K562 (cell line): Measurements from ENCODE around the gene SCFD2. TPM values are rescaled to one million over a fixed set of nuclear protein-coding genes. Genes with fewer than 3 reads are reported as not detected.

ENCODE experiments used
- ATAC-seq: fragments of 200-7000 bp; cut with Tn5 transposase; 3 replicates; pipeline ENCODE4 v1.9.1; 2020; ENCODE audit warnings: moderate library complexity
- BruUV-seq: library from RNA; stranded (reverse); fragments of 400-500 nt; replicated peaks from 2 replicates; lab custom pipeline; 2021; lab: Mats Ljungman, UMichigan
- CTCF ChIA-PET: fragments of 300-600 bp; formaldehyde crosslinking; extraction: SDS; loops from one replicate; lab custom pipeline; 2021; ENCODE audit warnings: low intra/inter-chr PET ratio; lab: Yijun Ruan, JAX
- POLR2A ChIA-PET: fragments of 300-600, 350-650 bp; sonication (Branson Sonifier 250); formaldehyde crosslinking; extraction: SDS; loops from one replicate; lab custom pipeline; 2021; ENCODE audit warnings: antibody characterized with exemption, inconsistent platforms; lab: Yijun Ruan, JAX
- DNase-seq, 4 experiments: peaks; one replicate each; pipeline versions ENCODE4 v3.0.0 to v3.0.0-alpha.2; 2011 to 2018; ENCODE audit warnings: low spot score in 3 of 4, mixed read lengths in 3 of 4; ENCODE audit errors: extremely low read depth in 1 of 4
- FAIRE-seq: peaks from 2 replicates; lab custom pipeline; 2011; peaks lifted over from hg19 to GRCh38; lab: Jason Lieb, UNC
- H2AFZ ChIP-seq: 2 replicates; pipeline ENCODE4 v1.6.0; 2011; ENCODE audit warnings: low read depth, low read length, control low read depth, inconsistent platforms
- H3K27ac ChIP-seq: fragments of 200-600 bp; 3 replicates; pipeline ENCODE4 v1.8.0; 2011; ENCODE audit warnings: low read depth, mild to moderate bottlenecking, control low read depth, inconsistent platforms, low read length, moderate library complexity, mixed read lengths; ENCODE audit errors: extremely low read depth
- H3K27me3 ChIP-seq, 2 experiments: fragments of 300-600 bp in 1 of 2; 2 replicates in 1 of 2; 3 replicates in 1 of 2; pipeline versions ENCODE4 v1.6.0 to v1.8.0; 2011; ENCODE audit warnings: inconsistent platforms in 2 of 2, low read length in 2 of 2, mild to moderate bottlenecking in 1 of 2, mixed read lengths in 1 of 2, moderate library complexity in 1 of 2; ENCODE audit not compliant: control insufficient read depth in 2 of 2, insufficient read depth in 2 of 2
- H3K36me3 ChIP-seq: fragments of 300-600 bp; 3 replicates; pipeline ENCODE4 v1.8.0; 2011; ENCODE audit warnings: mild to moderate bottlenecking, low read length, inconsistent platforms; ENCODE audit not compliant: control insufficient read depth, insufficient read depth
- H3K4me1 ChIP-seq, 2 experiments: fragments of 200-600 bp in 1 of 2; replicated peaks in 1 of 2; 2 replicates in 1 of 2; 3 replicates in 1 of 2; pipeline versions ENCODE4 v1.5.1 to v1.8.0; 2011; ENCODE audit warnings: inconsistent platforms in 2 of 2, low read length in 2 of 2, mild to moderate bottlenecking in 1 of 2, mixed read lengths in 1 of 2, moderate library complexity in 1 of 2; ENCODE audit not compliant: control insufficient read depth in 2 of 2, insufficient read depth in 2 of 2
- H3K4me2 ChIP-seq: 2 replicates; pipeline ENCODE4 v1.6.1; 2011; ENCODE audit warnings: low read length, control low read depth, inconsistent platforms, mixed read lengths; ENCODE audit not compliant: insufficient read depth
- H3K4me3 ChIP-seq: fragments of 200-600 bp; sonication (generic), shearing (Covaris generic); 2 replicates; pipeline ENCODE4 v1.5.1; 2016; ENCODE audit warnings: control low read depth, inconsistent platforms
- H3K79me2 ChIP-seq: fragments of 200-600 bp; 3 replicates; pipeline ENCODE4 v1.8.0; 2011; ENCODE audit warnings: low read length, inconsistent platforms; ENCODE audit not compliant: control insufficient read depth, insufficient read depth
- H3K9ac ChIP-seq, 2 experiments: 2 replicates each; pipeline versions ENCODE4 v1.6.0 to v1.6.1; 2011; ENCODE audit warnings: low read depth in 2 of 2, low read length in 2 of 2, control low read depth in 1 of 2, inconsistent platforms in 1 of 2, mild to moderate bottlenecking in 1 of 2, mixed read lengths in 1 of 2; ENCODE audit not compliant: insufficient read depth in 1 of 2
- H3K9me1 ChIP-seq: one replicate; pipeline ENCODE4 v1.6.0; 2011; ENCODE audit warnings: inconsistent platforms, mild to moderate bottlenecking, low read length, moderate library complexity; ENCODE audit not compliant: control insufficient read depth, insufficient read depth
- H3K9me3 ChIP-seq: replicated peaks from 2 replicates; pipeline ENCODE4 v1.5.1; 2011; ENCODE audit warnings: low read depth, low read length, inconsistent platforms; ENCODE audit not compliant: control insufficient read depth, insufficient read depth
- H4K20me1 ChIP-seq: replicated peaks from 2 replicates; pipeline ENCODE4 v1.6.1; 2011; ENCODE audit warnings: low read length, inconsistent platforms, mixed read lengths; ENCODE audit not compliant: control insufficient read depth, insufficient read depth
- LCOR ChIP-seq: sonication (generic); formaldehyde crosslinking; IDR thresholded peaks from 2 replicates; pipeline ENCODE4 v1.8.0; 2022; ENCODE audit warnings: mild to moderate bottlenecking, missing genetic modification reagents
- RAD21 ChIP-seq, 2 experiments: fragments of 250-450 bp in 1 of 2; fragments of 450-650 bp in 1 of 2; sonication (Bioruptor Pico) in 1 of 2; formaldehyde crosslinking in 1 of 2; IDR thresholded peaks in 1 of 2; conservative IDR thresholded peaks in 1 of 2; 2 replicates each; pipeline versions ENCODE4 v1.4.0 to v1.8.0; 2020 to 2022; ENCODE audit warnings: mild to moderate bottlenecking in 2 of 2, moderate library complexity in 1 of 2
- SRSF9 ChIP-seq: fragments of 200-400 bp; formaldehyde crosslinking; IDR thresholded peaks from 2 replicates; pipeline ENCODE4 v1.6.1; 2017; ENCODE audit warnings: low read depth, low read length, borderline replicate concordance
- TSC22D4 ChIP-seq: fragments of 450-650 bp; IDR thresholded peaks from 2 replicates; pipeline ENCODE4 v1.6.1; 2016; ENCODE audit warnings: missing genetic modification characterization, missing biosample characterization, control low read depth
- ZNF239 ChIP-seq: fragments of 250-450 bp; sonication (Bioruptor Pico); IDR thresholded peaks from 2 replicates; pipeline ENCODE4 v1.4.0; 2020; ENCODE audit warnings: mild to moderate bottlenecking
- whole genome bisulfite sequencing: fragments of 100-300 bp; shearing (Covaris generic); methylation state at CpG from one replicate; pipeline ENCODE4 v1.1.6; 2016; ENCODE audit warnings: low coverage, mixed read lengths; ENCODE audit not compliant: insufficient coverage; ENCODE audit errors: missing lambda C conversion rate; 5-methylcytosine and 5-hydroxymethylcytosine counted together
- in situ Hi-C: fragments of 300-500 bp; cut with MboI; formaldehyde crosslinking; loops from 4 replicates; pipeline ENCODE4 v1.15.0; 2018; ENCODE audit warnings: inconsistent platforms, mixed read lengths
- intact Hi-C: fragments of 100-400 bp; cut with micrococcal nuclease; formaldehyde crosslinking; loops from 2 replicates; pipeline ENCODE4 v1.14.2; 2022
- polyA plus RNA-seq, 8 experiments: library from polyadenylated mRNA; depleted of rRNA in 4 of 8; stranded (reverse) in 5 of 8; unstranded in 3 of 8; fragments of >200 nt; fragmentation: Nextera tagmentation in 2 of 8; fragmentation: Illumina TruSeq in 1 of 8; extraction: Ambion mirVana in 2 of 8; extraction: Trizol in 1 of 8; gene quantifications; 2 replicates each; pipeline versions ENCODE4 v1.2.1 to v1.2.3, GENCODE V29; 2011 to 2014; ENCODE audit warnings: inconsistent platforms in 1 of 8, missing spikeins in 1 of 8
- total RNA-seq, 7 experiments: library from RNA; depleted of rRNA in 6 of 7; stranded (reverse); fragments of >200 nt in 6 of 7; fragmentation: Illumina TruSeq in 2 of 7; extraction: Trizol in 2 of 7; gene quantifications; 2 replicates each; pipeline versions ENCODE4 v1.2.1 to v1.2.3, GENCODE V29; 2011 to 2021; ENCODE audit warnings: low replicate concordance in 1 of 7
- TF ChIP-seq, protein P1 (sequence below): sonication (generic); formaldehyde crosslinking; IDR thresholded peaks from 2 replicates; pipeline ENCODE4 v1.8.1; 2023; ENCODE audit warnings: mild to moderate bottlenecking, missing genetic modification reagents

The SCFD2 gene
- total and polyA plus RNA-seq, 9 of the 15 experiments (the other 6 are each of a cell fraction or from before 2014, with no cell fraction given) = 5.7 to 30.3 (median 22.8) TPM

DNA sequence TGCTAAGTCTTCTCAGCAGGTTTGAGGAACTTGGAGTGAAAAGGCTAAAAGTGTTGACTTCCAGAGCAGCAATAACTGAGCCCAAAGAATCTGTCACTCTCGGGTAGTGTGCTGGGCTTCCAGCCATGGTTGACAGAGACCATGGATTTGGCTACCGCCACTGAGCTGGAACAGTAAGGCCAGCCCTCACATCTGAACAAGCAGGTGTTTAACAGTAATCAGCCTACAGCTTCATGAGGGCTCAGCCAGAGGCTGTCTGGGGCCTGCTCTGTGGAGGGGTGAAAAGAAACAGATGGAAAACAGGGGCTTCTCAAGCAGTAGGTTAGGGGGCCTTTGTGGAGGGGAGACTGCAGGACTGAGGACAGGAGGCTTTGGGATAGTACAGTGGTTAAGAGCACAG, 488.8 kb downstream of the SCFD2 start:
- no peaks in the 10 kb centered on the region for H3K4me1 ChIP-seq
- CTCF ChIA-PET = interaction anchor here (0.7 kb wide), 1 partner anchor 1888 kb away, joined by 3 read pairs; no protein-coding TSS in a partner anchor
- H2AFZ ChIP-seq = no peak overlapping the region
- no peaks in the 10 kb centered on the region for H4K20me1 ChIP-seq
- no TSS peak for BruUV-seq
- no peak for FAIRE-seq
- WGBS = 70% methylated on average over 2 of the region's 2 CpGs
- H3K9me3 ChIP-seq = no peaks in the 10 kb centered on the region
- no peak overlapping the region for H3K4me3 ChIP-seq
- no peaks in the 10 kb centered on the region for H3K27me3 ChIP-seq
- no peaks in the 10 kb centered on the region for H3K36me3 ChIP-seq
- ATAC-seq = no peak
- TF ChIP-seq TSC22D4 (tag) (no peak), ZNF239 (no peak), RAD21 (CRISPR knock-in tag; conservative IDR thresholded peaks at IDR 0.05 in 1 of 2, IDR thresholded peaks at IDR 0.05 in 1 of 2) (no peak), SRSF9 (no peak), LCOR (CRISPR knock-in tag) (no peak)
- TF ChIP-seq, protein P1, sequence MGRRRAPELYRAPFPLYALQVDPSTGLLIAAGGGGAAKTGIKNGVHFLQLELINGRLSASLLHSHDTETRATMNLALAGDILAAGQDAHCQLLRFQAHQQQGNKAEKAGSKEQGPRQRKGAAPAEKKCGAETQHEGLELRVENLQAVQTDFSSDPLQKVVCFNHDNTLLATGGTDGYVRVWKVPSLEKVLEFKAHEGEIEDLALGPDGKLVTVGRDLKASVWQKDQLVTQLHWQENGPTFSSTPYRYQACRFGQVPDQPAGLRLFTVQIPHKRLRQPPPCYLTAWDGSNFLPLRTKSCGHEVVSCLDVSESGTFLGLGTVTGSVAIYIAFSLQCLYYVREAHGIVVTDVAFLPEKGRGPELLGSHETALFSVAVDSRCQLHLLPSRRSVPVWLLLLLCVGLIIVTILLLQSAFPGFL (CRISPR knock-in tag) = no peak
- no peak overlapping the region for H3K9ac ChIP-seq
- in situ Hi-C loops = no loop called here
- H3K4me2 ChIP-seq = no peak overlapping the region
- no peaks in the 10 kb centered on the region for H3K9me1 ChIP-seq
- H3K79me2 ChIP-seq = no peaks in the 10 kb centered on the region
- no peak overlapping the region for H3K27ac ChIP-seq
- intact Hi-C loops = no loop called here
- POLR2A ChIA-PET = no interaction called here
- DNase-seq = no peak
